Measurements from ENCODE around the gene ATP2C2.

GRCh38 chr16:84481051-84481735 is 112.9 kb downstream of the ATP2C2 start:
- TF ChIP-seq GATA2 (IDR thresholded peaks at IDR 0.05; ENCODE audit: low read depth, low read length) (no peak), GATA3 (IDR thresholded peaks at IDR 0.05; ENCODE audit: low read depth, low read length) (no peak)
